HepG2 (cell line): Measurements from ENCODE around the gene SIKE1.

Experiments used
- CTCF ChIP-seq: sonication (generic); formaldehyde crosslinking; IDR thresholded peaks from 2 replicates; pipeline ENCODE4 v1.5.0; 2020; ENCODE audit warnings: mild to moderate bottlenecking, missing genetic modification reagents, moderate library complexity
- ETV6 ChIP-seq: sonication (generic); formaldehyde crosslinking; conservative IDR thresholded peaks from 2 replicates; pipeline ENCODE4 v1.4.0; 2020; ENCODE audit warnings: missing genetic modification reagents
- HMGXB3 ChIP-seq: sonication (generic); formaldehyde crosslinking; IDR thresholded peaks from 2 replicates; pipeline ENCODE4 v1.4.0; 2020; ENCODE audit warnings: missing genetic modification reagents, borderline replicate concordance
- ZBTB7A ChIP-seq: sonication (generic); formaldehyde crosslinking; IDR thresholded peaks from 2 replicates; pipeline ENCODE4 v1.8.0; 2022; ENCODE audit warnings: mild to moderate bottlenecking, missing genetic modification reagents

- no peak for TF ChIP-seq HMGXB3 (CRISPR knock-in tag)
- no peak for TF ChIP-seq CTCF (CRISPR knock-in tag)
- TF ChIP-seq ETV6: no peak
- TF ChIP-seq ZBTB7A (CRISPR knock-in tag): no peak
These were observed 27.3 kb downstream of the SIKE1 start for GRCh38 chr1:114753143-114753542.
